HepG2 (cell line): ENCODE data around the gene SPTAN1. TPM values are rescaled to one million over a fixed set of nuclear protein-coding genes. Genes with fewer than 3 reads are reported as not detected.

Experiments
- ATAC-seq: fragments of 200-7000 bp; cut with Tn5 transposase; 3 replicates; pipeline ENCODE4 v1.9.1; 2020; ENCODE audit warnings: mild to moderate bottlenecking, moderate library complexity
- BruUV-seq: library from RNA; stranded (reverse); fragments of 400-500 nt; replicated peaks from 2 replicates; lab custom pipeline; 2021; lab: Mats Ljungman, UMichigan
- CTCF ChIA-PET: fragments of 300-600 bp; formaldehyde crosslinking; extraction: SDS; loops from one replicate; lab custom pipeline; 2021; ENCODE audit warnings: low total read pairs, inconsistent platforms, low intra/inter-chr PET ratio; lab: Yijun Ruan, JAX
- POLR2A ChIA-PET: fragments of 350-600 bp; sonication (Branson Sonifier 250); formaldehyde crosslinking; loops from one replicate; lab custom pipeline; 2020; ENCODE audit warnings: antibody characterized with exemption, inconsistent platforms; lab: Yijun Ruan, JAX
- DNase-seq: peaks from one replicate; pipeline ENCODE4 v3.0.0-alpha.2; 2015; ENCODE audit warnings: low spot score
- FAIRE-seq: peaks from 3 replicates; lab custom pipeline; 2011; peaks lifted over from hg19 to GRCh38; lab: Jason Lieb, UNC
- H2AFZ ChIP-seq: one replicate; pipeline ENCODE4 v1.6.1; 2011; ENCODE audit warnings: low read length, inconsistent platforms
- H3K27ac ChIP-seq: fragments of 300-600 bp; 3 replicates; pipeline ENCODE4 v1.8.0; 2011; ENCODE audit warnings: mixed run types, mild to moderate bottlenecking, mixed read lengths, low read length, inconsistent platforms; ENCODE audit not compliant: insufficient read depth; ENCODE audit errors: extremely low read length
- H3K27me3 ChIP-seq, 2 experiments: fragments of 200-600 bp in 1 of 2; 2 replicates in 1 of 2; 3 replicates in 1 of 2; pipeline versions ENCODE4 v1.6.0 to v1.8.0; 2011; ENCODE audit warnings: low read length in 2 of 2, mild to moderate bottlenecking in 2 of 2, moderate library complexity in 2 of 2, inconsistent platforms in 1 of 2; ENCODE audit not compliant: insufficient read depth in 2 of 2, control insufficient read depth in 1 of 2
- H3K36me3 ChIP-seq, 2 experiments: fragments of 200-600 bp in 1 of 2; replicated peaks in 1 of 2; 2 replicates in 1 of 2; 3 replicates in 1 of 2; pipeline versions ENCODE4 v1.5.1 to v1.8.0; 2011; ENCODE audit warnings: low read length in 2 of 2, inconsistent platforms in 1 of 2; ENCODE audit not compliant: insufficient read depth in 2 of 2, control insufficient read depth in 1 of 2
- H3K4me1 ChIP-seq: 2 replicates; pipeline ENCODE4 v1.5.1; 2012; ENCODE audit warnings: low read length, inconsistent platforms; ENCODE audit not compliant: insufficient read depth
- H3K4me2 ChIP-seq: 2 replicates; pipeline ENCODE4 v1.6.0; 2011; ENCODE audit warnings: low read depth, low read length, inconsistent platforms
- H3K4me3 ChIP-seq, 3 experiments: fragments of 200-600 bp in 1 of 3; sonication (generic), shearing (Covaris generic) in 1 of 3; replicated peaks in 1 of 3; 2 replicates each; pipeline ENCODE4 v1.5.1; 2011 to 2016; ENCODE audit warnings: low read length in 3 of 3, inconsistent platforms in 2 of 3, low read depth in 2 of 3, mild to moderate bottlenecking in 2 of 3, control low read depth in 1 of 3, mixed read lengths in 1 of 3; ENCODE audit not compliant: insufficient read depth in 1 of 3
- H3K79me2 ChIP-seq: one replicate; pipeline ENCODE4 v1.6.1; 2011; ENCODE audit warnings: low read length, inconsistent platforms; ENCODE audit not compliant: insufficient read depth
- H3K9ac ChIP-seq: 2 replicates; pipeline ENCODE4 v1.6.0; 2011; ENCODE audit warnings: mild to moderate bottlenecking, low read depth, low read length, inconsistent platforms; ENCODE audit not compliant: insufficient read depth
- H3K9me3 ChIP-seq: 2 replicates; pipeline ENCODE4 v1.5.1; 2012; ENCODE audit warnings: mild to moderate bottlenecking, low read length
- H4K20me1 ChIP-seq: 2 replicates; pipeline ENCODE4 v1.6.0; 2011; ENCODE audit warnings: inconsistent platforms, mild to moderate bottlenecking, low read length, moderate library complexity; ENCODE audit not compliant: insufficient read depth
- ERF ChIP-seq: IDR thresholded peaks from 2 replicates; pipeline ENCODE4 v1.6.1; 2018; ENCODE audit warnings: missing biosample characterization, missing genetic modification reagents
- FOXO1 ChIP-seq: sonication (generic); formaldehyde crosslinking; IDR thresholded peaks from 2 replicates; pipeline ENCODE4 v1.4.0; 2020; ENCODE audit warnings: missing genetic modification reagents
- HDAC6 ChIP-seq: fragments of 200-600 bp; sonication (generic); IDR thresholded peaks from 2 replicates; pipeline ENCODE4 v1.7.0; 2017; ENCODE audit warnings: mild to moderate bottlenecking, antibody characterized with exemption, low read length, low read depth
- MED1 ChIP-seq: sonication (generic); formaldehyde crosslinking; IDR thresholded peaks from 2 replicates; pipeline ENCODE4 v1.4.0; 2020; ENCODE audit warnings: missing genetic modification reagents
- MYNN ChIP-seq: sonication (generic); formaldehyde crosslinking; IDR thresholded peaks from 2 replicates; pipeline ENCODE4 v1.4.0; 2020; ENCODE audit warnings: mild to moderate bottlenecking, low read depth, missing genetic modification reagents
- NFKBIZ ChIP-seq: IDR thresholded peaks from 2 replicates; pipeline ENCODE4 v1.6.1; 2018; ENCODE audit warnings: missing genetic modification reagents, missing compliant biosample characterization
- RBAK ChIP-seq: sonication (generic); formaldehyde crosslinking; IDR thresholded peaks from 2 replicates; pipeline ENCODE4 v1.5.1; 2020; ENCODE audit warnings: mild to moderate bottlenecking, missing genetic modification reagents
- SP5 ChIP-seq: IDR thresholded peaks from 2 replicates; pipeline ENCODE4 v1.6.1; 2016; ENCODE audit warnings: low read depth, borderline replicate concordance
- SRY ChIP-seq: sonication (generic); formaldehyde crosslinking; IDR thresholded peaks from 2 replicates; pipeline ENCODE4 v1.8.0; 2022; ENCODE audit warnings: mild to moderate bottlenecking, missing genetic modification reagents
- ZNF33A ChIP-seq: sonication (generic); formaldehyde crosslinking; IDR thresholded peaks from 2 replicates; pipeline ENCODE4 v1.5.1; 2020; ENCODE audit warnings: missing genetic modification reagents, mild to moderate bottlenecking, moderate library complexity, borderline replicate concordance
- ZNF768 ChIP-seq: sonication (generic); formaldehyde crosslinking; IDR thresholded peaks from 2 replicates; pipeline ENCODE4 v1.4.0; 2020; ENCODE audit warnings: missing genetic modification reagents
- ZNF792 ChIP-seq: IDR thresholded peaks from 2 replicates; pipeline ENCODE4 v1.6.1; 2016
- WGBS: methylation state at CpG from one replicate; pipeline ENCODE4 v1.1.6; 2017; ENCODE audit warnings: low lambda C conversion rate; 5-methylcytosine and 5-hydroxymethylcytosine counted together
- in situ Hi-C: cut with HindIII; loops from 2 replicates; pipeline ENCODE4 v1.10.0; 2017; ENCODE audit warnings: low pct_unique_long_range_greater_than_20kb; ENCODE audit not compliant: extremely low pct_ligation_motif_present
- intact Hi-C: fragments of 100-400 bp; cut with micrococcal nuclease; formaldehyde crosslinking; loops from one replicate; pipeline ENCODE4 v1.10.0; 2022; ENCODE audit not compliant: unreplicated experiment
- polyA plus RNA-seq, 8 experiments: library from polyadenylated mRNA; depleted of rRNA in 3 of 8; stranded (reverse) in 7 of 8; unstranded in 1 of 8; fragments of >200 nt; fragmentation: Illumina TruSeq in 4 of 8; extraction: Trizol in 4 of 8; gene quantifications; 2 replicates each; pipeline versions ENCODE4 v1.2.1 to v1.2.3, GENCODE V29; 2011 to 2016; ENCODE audit warnings: low read depth in 4 of 8, missing spikeins in 1 of 8, mixed read lengths in 1 of 8; ENCODE audit not compliant: insufficient read depth in 1 of 8
- total RNA-seq, 5 experiments: library from RNA; depleted of rRNA; stranded (reverse); fragments of >200 nt; fragmentation: Illumina TruSeq; extraction: Trizol; gene quantifications; 2 replicates each; pipeline ENCODE4 v1.2.3, GENCODE V29; 2016; ENCODE audit warnings: low read depth in 1 of 5
- TF ChIP-seq, protein P1 (sequence below): sonication (generic); formaldehyde crosslinking; IDR thresholded peaks from 2 replicates; pipeline ENCODE4 v1.4.0; 2020; ENCODE audit warnings: missing genetic modification reagents
- TF ChIP-seq, protein P2 (sequence below): sonication (generic); formaldehyde crosslinking; IDR thresholded peaks from 2 replicates; pipeline ENCODE4 v1.4.0; 2020; ENCODE audit warnings: low read depth, missing genetic modification reagents
- TF ChIP-seq, protein P3 (sequence below): sonication (generic); formaldehyde crosslinking; IDR thresholded peaks from 2 replicates; pipeline ENCODE4; 2020; ENCODE audit warnings: missing genetic modification reagents, mild to moderate bottlenecking, borderline replicate concordance

The SPTAN1 gene
- total and polyA plus RNA-seq, 2 of the 13 experiments (the other 11 are each of a cell fraction or from before 2014, with no cell fraction given): 106 to 111 TPM

DNA sequence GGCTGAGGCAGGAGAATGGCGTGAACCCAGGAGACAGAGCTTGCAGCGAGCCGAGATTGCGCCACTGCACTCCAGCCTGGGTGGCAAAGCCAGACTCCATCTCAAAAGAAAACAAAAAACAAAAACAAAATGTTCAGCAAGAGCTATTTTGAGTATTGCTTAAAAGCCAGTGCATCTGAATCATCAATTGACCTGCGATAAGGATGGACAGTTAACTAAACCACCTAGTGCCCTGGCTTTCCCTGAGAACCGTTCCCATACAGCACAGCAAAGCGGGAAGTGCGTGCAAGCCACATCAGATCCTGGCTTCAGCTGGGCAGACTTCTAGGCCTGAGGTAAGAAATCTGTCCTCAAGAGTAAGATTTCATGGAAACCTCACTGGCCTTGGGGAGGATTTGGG is 101.5 kb downstream of the SPTAN1 start:
- no peaks in the 10 kb centered on the region for H3K79me2 ChIP-seq
- H3K4me1 ChIP-seq: peaks cover 5% of the 10 kb centered on the region; the same call in 1 of the 2 replicates
- intact Hi-C loops (no loop called here), in situ Hi-C loops (no loop called here)
- H3K27me3 ChIP-seq: no peaks in the 10 kb centered on the region
- H4K20me1 ChIP-seq: no peaks in the 10 kb centered on the region
- POLR2A ChIA-PET: interaction anchor here (2.9 kb wide), 1 partner anchor 18 kb away, joined by 12 read pairs; no protein-coding TSS in a partner anchor
- H3K9me3 ChIP-seq: no peaks in the 10 kb centered on the region
- H3K4me3 ChIP-seq: no peak overlapping the region
- H3K27ac ChIP-seq: no peak overlapping the region
- DNase-seq: no peak
- no TSS peak for BruUV-seq
- H3K9ac ChIP-seq: no peak overlapping the region
- no peak overlapping the region for H3K4me2 ChIP-seq
- CTCF ChIA-PET: no interaction called here
- H3K36me3 ChIP-seq: no peaks in the 10 kb centered on the region
- FAIRE-seq: no peak
- H2AFZ ChIP-seq: no peak overlapping the region
- no peak for TF ChIP-seq SP5
- no peak for TF ChIP-seq MED1 (CRISPR knock-in tag)
- TF ChIP-seq, protein P1, sequence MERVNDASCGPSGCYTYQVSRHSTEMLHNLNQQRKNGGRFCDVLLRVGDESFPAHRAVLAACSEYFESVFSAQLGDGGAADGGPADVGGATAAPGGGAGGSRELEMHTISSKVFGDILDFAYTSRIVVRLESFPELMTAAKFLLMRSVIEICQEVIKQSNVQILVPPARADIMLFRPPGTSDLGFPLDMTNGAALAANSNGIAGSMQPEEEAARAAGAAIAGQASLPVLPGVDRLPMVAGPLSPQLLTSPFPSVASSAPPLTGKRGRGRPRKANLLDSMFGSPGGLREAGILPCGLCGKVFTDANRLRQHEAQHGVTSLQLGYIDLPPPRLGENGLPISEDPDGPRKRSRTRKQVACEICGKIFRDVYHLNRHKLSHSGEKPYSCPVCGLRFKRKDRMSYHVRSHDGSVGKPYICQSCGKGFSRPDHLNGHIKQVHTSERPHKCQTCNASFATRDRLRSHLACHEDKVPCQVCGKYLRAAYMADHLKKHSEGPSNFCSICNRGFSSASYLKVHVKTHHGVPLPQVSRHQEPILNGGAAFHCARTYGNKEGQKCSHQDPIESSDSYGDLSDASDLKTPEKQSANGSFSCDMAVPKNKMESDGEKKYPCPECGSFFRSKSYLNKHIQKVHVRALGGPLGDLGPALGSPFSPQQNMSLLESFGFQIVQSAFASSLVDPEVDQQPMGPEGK (CRISPR knock-in tag): no peak
- no peak for TF ChIP-seq ERF
- no peak for TF ChIP-seq SRY
- no peak for TF ChIP-seq RBAK
- TF ChIP-seq MYNN (CRISPR knock-in tag): no peak
- TF ChIP-seq, protein P2, sequence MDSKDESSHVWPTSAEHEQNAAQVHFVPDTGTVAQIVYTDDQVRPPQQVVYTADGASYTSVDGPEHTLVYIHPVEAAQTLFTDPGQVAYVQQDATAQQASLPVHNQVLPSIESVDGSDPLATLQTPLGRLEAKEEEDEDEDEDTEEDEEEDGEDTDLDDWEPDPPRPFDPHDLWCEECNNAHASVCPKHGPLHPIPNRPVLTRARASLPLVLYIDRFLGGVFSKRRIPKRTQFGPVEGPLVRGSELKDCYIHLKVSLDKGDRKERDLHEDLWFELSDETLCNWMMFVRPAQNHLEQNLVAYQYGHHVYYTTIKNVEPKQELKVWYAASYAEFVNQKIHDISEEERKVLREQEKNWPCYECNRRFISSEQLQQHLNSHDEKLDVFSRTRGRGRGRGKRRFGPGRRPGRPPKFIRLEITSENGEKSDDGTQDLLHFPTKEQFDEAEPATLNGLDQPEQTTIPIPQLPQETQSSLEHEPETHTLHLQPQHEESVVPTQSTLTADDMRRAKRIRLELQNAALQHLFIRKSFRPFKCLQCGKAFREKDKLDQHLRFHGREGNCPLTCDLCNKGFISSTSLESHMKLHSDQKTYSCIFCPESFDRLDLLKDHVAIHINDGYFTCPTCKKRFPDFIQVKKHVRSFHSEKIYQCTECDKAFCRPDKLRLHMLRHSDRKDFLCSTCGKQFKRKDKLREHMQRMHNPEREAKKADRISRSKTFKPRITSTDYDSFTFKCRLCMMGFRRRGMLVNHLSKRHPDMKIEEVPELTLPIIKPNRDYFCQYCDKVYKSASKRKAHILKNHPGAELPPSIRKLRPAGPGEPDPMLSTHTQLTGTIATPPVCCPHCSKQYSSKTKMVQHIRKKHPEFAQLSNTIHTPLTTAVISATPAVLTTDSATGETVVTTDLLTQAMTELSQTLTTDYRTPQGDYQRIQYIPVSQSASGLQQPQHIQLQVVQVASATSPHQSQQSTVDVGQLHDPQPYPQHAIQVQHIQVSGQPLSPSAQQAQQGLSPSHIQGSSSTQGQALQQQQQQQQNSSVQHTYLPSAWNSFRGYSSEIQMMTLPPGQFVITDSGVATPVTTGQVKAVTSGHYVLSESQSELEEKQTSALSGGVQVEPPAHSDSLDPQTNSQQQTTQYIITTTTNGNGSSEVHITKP (CRISPR knock-in tag): no peak
- no peak for TF ChIP-seq HDAC6
- no peak for TF ChIP-seq ZNF33A (CRISPR knock-in tag)
- TF ChIP-seq ZNF768 (CRISPR knock-in tag): no peak
- no peak for TF ChIP-seq FOXO1 (CRISPR knock-in tag)
- TF ChIP-seq ZNF792 (CRISPR knock-in tag): no peak
- TF ChIP-seq, protein P3, sequence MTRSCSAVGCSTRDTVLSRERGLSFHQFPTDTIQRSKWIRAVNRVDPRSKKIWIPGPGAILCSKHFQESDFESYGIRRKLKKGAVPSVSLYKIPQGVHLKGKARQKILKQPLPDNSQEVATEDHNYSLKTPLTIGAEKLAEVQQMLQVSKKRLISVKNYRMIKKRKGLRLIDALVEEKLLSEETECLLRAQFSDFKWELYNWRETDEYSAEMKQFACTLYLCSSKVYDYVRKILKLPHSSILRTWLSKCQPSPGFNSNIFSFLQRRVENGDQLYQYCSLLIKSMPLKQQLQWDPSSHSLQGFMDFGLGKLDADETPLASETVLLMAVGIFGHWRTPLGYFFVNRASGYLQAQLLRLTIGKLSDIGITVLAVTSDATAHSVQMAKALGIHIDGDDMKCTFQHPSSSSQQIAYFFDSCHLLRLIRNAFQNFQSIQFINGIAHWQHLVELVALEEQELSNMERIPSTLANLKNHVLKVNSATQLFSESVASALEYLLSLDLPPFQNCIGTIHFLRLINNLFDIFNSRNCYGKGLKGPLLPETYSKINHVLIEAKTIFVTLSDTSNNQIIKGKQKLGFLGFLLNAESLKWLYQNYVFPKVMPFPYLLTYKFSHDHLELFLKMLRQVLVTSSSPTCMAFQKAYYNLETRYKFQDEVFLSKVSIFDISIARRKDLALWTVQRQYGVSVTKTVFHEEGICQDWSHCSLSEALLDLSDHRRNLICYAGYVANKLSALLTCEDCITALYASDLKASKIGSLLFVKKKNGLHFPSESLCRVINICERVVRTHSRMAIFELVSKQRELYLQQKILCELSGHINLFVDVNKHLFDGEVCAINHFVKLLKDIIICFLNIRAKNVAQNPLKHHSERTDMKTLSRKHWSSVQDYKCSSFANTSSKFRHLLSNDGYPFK (CRISPR knock-in tag): no peak
- TF ChIP-seq NFKBIZ (CRISPR knock-in tag): no peak
- WGBS: 97% methylated on average over 8 of the region's 8 CpGs
- ATAC-seq: no peak
